K562 (cell line): Measurements from ENCODE around the gene HAPLN2. TPM values are rescaled to one million over a fixed set of nuclear protein-coding genes. Genes with fewer than 3 reads are reported as not detected.

ENCODE experiments used
- BACH1 ChIP-seq: fragments of 200-800 bp; sonication (Bioruptor generic); IDR thresholded peaks from 2 replicates; pipeline ENCODE4 v1.6.1; 2016; ENCODE audit warnings: missing genetic modification characterization, missing compliant biosample characterization
- CHD2 ChIP-seq: IDR thresholded peaks from 2 replicates; pipeline ENCODE4 v1.6.1; 2011; ENCODE audit warnings: low read depth, low read length
- E2F6 ChIP-seq, 2 experiments: IDR thresholded peaks; 2 replicates each; pipeline ENCODE4 v1.6.1; 2011; ENCODE audit warnings: borderline replicate concordance in 1 of 2, control low read depth in 1 of 2, low read depth in 1 of 2, low read length in 1 of 2, mild to moderate bottlenecking in 1 of 2, mixed read lengths in 1 of 2, moderate library complexity in 1 of 2; ENCODE audit not compliant: insufficient read depth in 1 of 2, insufficient read length in 1 of 2, poor library complexity in 1 of 2, severe bottlenecking in 1 of 2; ENCODE audit errors: extremely low read depth in 1 of 2
- IFI16 ChIP-seq: fragments of 250-450 bp; sonication (Bioruptor Pico); IDR thresholded peaks from 2 replicates; pipeline ENCODE4 v2.1.2; 2022; ENCODE audit warnings: mild to moderate bottlenecking, inconsistent platforms
- KDM5B ChIP-seq: fragments of 200-600 bp; sonication (generic); IDR thresholded peaks from 2 replicates; pipeline ENCODE4 v1.6.1; 2012; ENCODE audit warnings: low read depth, mild to moderate bottlenecking, moderate library complexity, low read length, control low read depth, inconsistent platforms; ENCODE audit not compliant: insufficient replicate concordance
- MXI1 ChIP-seq: IDR thresholded peaks from 2 replicates; pipeline ENCODE4 v1.6.1; 2011; ENCODE audit warnings: low read depth, mild to moderate bottlenecking, improper control_type of control experiment, low read length
- NFYB ChIP-seq: IDR thresholded peaks from 2 replicates; pipeline ENCODE4 v1.6.1; 2011; ENCODE audit warnings: mild to moderate bottlenecking, moderate library complexity; ENCODE audit not compliant: insufficient read length; ENCODE audit errors: extremely low read depth
- PML ChIP-seq: IDR thresholded peaks from 2 replicates; pipeline ENCODE4 v1.6.1; 2012; ENCODE audit warnings: low read length, inconsistent platforms
- POLR2A ChIP-seq: fragments of 450-650 bp; conservative IDR thresholded peaks from 2 replicates; pipeline ENCODE4 v1.6.1; 2016
- POLR2AphosphoS5 ChIP-seq: IDR thresholded peaks from 2 replicates; pipeline ENCODE4 v1.6.1; 2011; ENCODE audit warnings: mild to moderate bottlenecking, low read depth, low read length, moderate library complexity; ENCODE audit not compliant: control insufficient read depth, insufficient read depth
- POLR2H ChIP-seq: IDR thresholded peaks from 2 replicates; pipeline ENCODE4 v1.6.1; 2016; ENCODE audit warnings: missing genetic modification characterization, low read depth, mild to moderate bottlenecking, control low read depth, missing compliant biosample characterization, moderate library complexity
- POLR3A ChIP-seq: IDR thresholded peaks from 2 replicates; pipeline ENCODE4 v1.6.1; 2011; ENCODE audit warnings: borderline replicate concordance, mild to moderate bottlenecking, moderate library complexity; ENCODE audit not compliant: insufficient read length, insufficient read depth; ENCODE audit errors: extremely low read depth
- PRMT5 ChIP-seq: sonication (generic); formaldehyde crosslinking; IDR thresholded peaks from 2 replicates; pipeline ENCODE4 v1.5.0; 2020; ENCODE audit warnings: missing genetic modification reagents
- RBFOX2 ChIP-seq: fragments of 200-400 bp; formaldehyde crosslinking; IDR thresholded peaks from 2 replicates; pipeline ENCODE4 v1.6.1; 2017; ENCODE audit warnings: low read depth, mild to moderate bottlenecking, low read length, moderate library complexity
- SAFB ChIP-seq: fragments of 200-400 bp; formaldehyde crosslinking; IDR thresholded peaks from 2 replicates; pipeline ENCODE4 v1.6.1; 2017; ENCODE audit warnings: low read depth, low read length, borderline replicate concordance
- STAT5A ChIP-seq: IDR thresholded peaks from 2 replicates; pipeline ENCODE4 v1.6.1; 2012; ENCODE audit warnings: low read length, inconsistent platforms, borderline replicate concordance
- ZBTB17 ChIP-seq: fragments of 450-650 bp; formaldehyde crosslinking; IDR thresholded peaks from 2 replicates; pipeline ENCODE4 v1.4.0; 2020; ENCODE audit warnings: mild to moderate bottlenecking
- ZNF140 ChIP-seq: fragments of 250-450 bp; sonication (Bioruptor Pico); IDR thresholded peaks from 2 replicates; pipeline ENCODE4 v1.8.0; 2021; ENCODE audit warnings: moderate library complexity, mild to moderate bottlenecking, inconsistent platforms
- polyA plus RNA-seq, 8 experiments: library from polyadenylated mRNA; depleted of rRNA in 4 of 8; stranded (reverse) in 5 of 8; unstranded in 3 of 8; fragments of >200 nt; fragmentation: Nextera tagmentation in 2 of 8; fragmentation: Illumina TruSeq in 1 of 8; extraction: Ambion mirVana in 2 of 8; extraction: Trizol in 1 of 8; gene quantifications; 2 replicates each; pipeline versions ENCODE4 v1.2.1 to v1.2.3, GENCODE V29; 2011 to 2014; ENCODE audit warnings: inconsistent platforms in 1 of 8, missing spikeins in 1 of 8
- total RNA-seq, 7 experiments: library from RNA; depleted of rRNA in 6 of 7; stranded (reverse); fragments of >200 nt in 6 of 7; fragmentation: Illumina TruSeq in 2 of 7; extraction: Trizol in 2 of 7; gene quantifications; 2 replicates each; pipeline versions ENCODE4 v1.2.1 to v1.2.3, GENCODE V29; 2011 to 2021; ENCODE audit warnings: low replicate concordance in 1 of 7
- TF ChIP-seq, protein P1 (sequence below): fragments of 450-650 bp; IDR thresholded peaks from 2 replicates; pipeline ENCODE4 v1.6.1; 2018; ENCODE audit warnings: mild to moderate bottlenecking, low read depth; ENCODE audit not compliant: partially characterized antibody
- TF ChIP-seq, protein P2 (sequence below): fragments of 450-650 bp; IDR thresholded peaks from 2 replicates; pipeline ENCODE4 v1.6.1; 2016; ENCODE audit warnings: borderline replicate concordance
- TF ChIP-seq, protein P3 (sequence below): sonication (generic); IDR thresholded peaks from 2 replicates; pipeline ENCODE4 v1.6.1; 2016

The HAPLN2 gene
- total and polyA plus RNA-seq, 9 of the 15 experiments (the other 6 are each of a cell fraction or from before 2014, with no cell fraction given), result 0.14 to 5.2 (median 3.8) TPM; not detected in 4

GRCh38 chr1:156590326-156591180 is 28.7 kb upstream of the HAPLN2 start (continued):
- TF ChIP-seq KDM5B (peak; percentile 50), ZNF140 (no peak), SAFB (no peak), ZBTB17 (CRISPR knock-in tag) (no peak), PRMT5 (CRISPR knock-in tag) (no peak), POLR2H (tag) (no peak), IFI16 (CRISPR knock-in tag) (no peak), POLR2AphosphoS5 (0 out of 2 replicates have a peak, but pooled peaks have one; percentile 24), POLR2A (peak; percentile 68), NFYB (no peak), PML (peak; percentile 25; the same call in 1 of the 2 replicates), CHD2 (no peak), POLR3A (no peak), E2F6 (IDR thresholded peaks at IDR 0.05; ENCODE audit: borderline replicate concordance in 1 of 2, extremely low read depth in 1 of 2, insufficient read depth in 1 of 2, insufficient read length in 1 of 2, low read depth in 1 of 2, low read length in 1 of 2, poor library complexity in 1 of 2, severe bottlenecking in 1 of 2) (no peak), BACH1 (0 out of 2 replicates have a peak, but pooled peaks have one; percentile 30), MXI1 (no peak), RBFOX2 (no peak), STAT5A (no peak)
- TF ChIP-seq, protein P1, sequence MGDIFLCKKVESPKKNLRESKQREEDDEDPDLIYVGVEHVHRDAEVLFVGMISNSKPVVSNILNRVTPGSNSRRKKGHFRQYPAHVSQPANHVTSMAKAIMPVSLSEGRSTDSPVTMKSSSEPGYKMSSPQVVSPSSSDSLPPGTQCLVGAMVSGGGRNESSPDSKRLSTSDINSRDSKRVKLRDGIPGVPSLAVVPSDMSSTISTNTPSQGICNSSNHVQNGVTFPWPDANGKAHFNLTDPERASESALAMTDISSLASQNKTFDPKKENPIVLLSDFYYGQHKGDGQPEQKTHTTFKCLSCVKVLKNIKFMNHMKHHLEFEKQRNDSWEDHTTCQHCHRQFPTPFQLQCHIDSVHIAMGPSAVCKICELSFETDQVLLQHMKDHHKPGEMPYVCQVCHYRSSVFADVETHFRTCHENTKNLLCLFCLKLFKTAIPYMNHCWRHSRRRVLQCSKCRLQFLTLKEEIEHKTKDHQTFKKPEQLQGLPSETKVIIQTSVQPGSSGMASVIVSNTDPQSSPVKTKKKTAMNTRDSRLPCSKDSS, result no peak
- TF ChIP-seq, protein P2, sequence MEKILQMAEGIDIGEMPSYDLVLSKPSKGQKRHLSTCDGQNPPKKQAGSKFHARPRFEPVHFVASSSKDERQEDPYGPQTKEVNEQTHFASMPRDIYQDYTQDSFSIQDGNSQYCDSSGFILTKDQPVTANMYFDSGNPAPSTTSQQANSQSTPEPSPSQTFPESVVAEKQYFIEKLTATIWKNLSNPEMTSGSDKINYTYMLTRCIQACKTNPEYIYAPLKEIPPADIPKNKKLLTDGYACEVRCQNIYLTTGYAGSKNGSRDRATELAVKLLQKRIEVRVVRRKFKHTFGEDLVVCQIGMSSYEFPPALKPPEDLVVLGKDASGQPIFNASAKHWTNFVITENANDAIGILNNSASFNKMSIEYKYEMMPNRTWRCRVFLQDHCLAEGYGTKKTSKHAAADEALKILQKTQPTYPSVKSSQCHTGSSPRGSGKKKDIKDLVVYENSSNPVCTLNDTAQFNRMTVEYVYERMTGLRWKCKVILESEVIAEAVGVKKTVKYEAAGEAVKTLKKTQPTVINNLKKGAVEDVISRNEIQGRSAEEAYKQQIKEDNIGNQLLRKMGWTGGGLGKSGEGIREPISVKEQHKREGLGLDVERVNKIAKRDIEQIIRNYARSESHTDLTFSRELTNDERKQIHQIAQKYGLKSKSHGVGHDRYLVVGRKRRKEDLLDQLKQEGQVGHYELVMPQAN, result no peak
- TF ChIP-seq, protein P3, sequence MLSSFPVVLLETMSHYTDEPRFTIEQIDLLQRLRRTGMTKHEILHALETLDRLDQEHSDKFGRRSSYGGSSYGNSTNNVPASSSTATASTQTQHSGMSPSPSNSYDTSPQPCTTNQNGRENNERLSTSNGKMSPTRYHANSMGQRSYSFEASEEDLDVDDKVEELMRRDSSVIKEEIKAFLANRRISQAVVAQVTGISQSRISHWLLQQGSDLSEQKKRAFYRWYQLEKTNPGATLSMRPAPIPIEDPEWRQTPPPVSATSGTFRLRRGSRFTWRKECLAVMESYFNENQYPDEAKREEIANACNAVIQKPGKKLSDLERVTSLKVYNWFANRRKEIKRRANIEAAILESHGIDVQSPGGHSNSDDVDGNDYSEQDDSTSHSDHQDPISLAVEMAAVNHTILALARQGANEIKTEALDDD, result peak; percentile 71
